CD14-positive monocyte (primary cell): ENCODE results near the gene DOHH. TPM values are rescaled to one million over a fixed set of nuclear protein-coding genes. Genes with fewer than 3 reads are reported as not detected.

Experiments used
- DNase-seq, 3 donors: peaks; one replicate each; pipeline ENCODE4 v3.0.0-alpha.2; 2011 to 2022
- H2AFZ ChIP-seq: 2 replicates; pipeline ENCODE4 v1.6.0; 2012; ENCODE audit warnings: mild to moderate bottlenecking, low read depth, low read length, inconsistent platforms; ENCODE audit not compliant: insufficient read depth, poor library complexity, severe bottlenecking
- H3K27ac ChIP-seq, 2 donors: 1 replicate in 1 of 2; 2 replicates in 1 of 2; pipeline ENCODE4 v1.5.1; 2012 to 2013; ENCODE audit warnings: low read length in 2 of 2, control low read depth in 1 of 2, inconsistent platforms in 1 of 2, low read depth in 1 of 2, mild to moderate bottlenecking in 1 of 2
- H3K27me3 ChIP-seq, 2 donors: one replicate each; pipeline versions ENCODE4 v1.6.0 to v1.6.1; 2011 to 2013; ENCODE audit warnings: low read length in 2 of 2; ENCODE audit not compliant: control insufficient read depth in 2 of 2, insufficient read depth in 2 of 2
- H3K36me3 ChIP-seq, 2 donors: replicated peaks in 1 of 2; 1 replicate in 1 of 2; 2 replicates in 1 of 2; pipeline versions ENCODE4 v1.5.1 to v1.6.1; 2012 to 2013; ENCODE audit warnings: low read length in 2 of 2, control low read depth in 1 of 2, inconsistent platforms in 1 of 2, mild to moderate bottlenecking in 1 of 2; ENCODE audit not compliant: insufficient read depth in 2 of 2, control insufficient read depth in 1 of 2
- H3K4me1 ChIP-seq, 2 donors: 1 replicate in 1 of 2; 2 replicates in 1 of 2; pipeline versions ENCODE4 v1.5.1 to v1.6.1; 2012 to 2013; ENCODE audit warnings: low read length in 2 of 2, control low read depth in 1 of 2, inconsistent platforms in 1 of 2, mild to moderate bottlenecking in 1 of 2, moderate library complexity in 1 of 2; ENCODE audit not compliant: insufficient read depth in 2 of 2, control insufficient read depth in 1 of 2
- H3K4me2 ChIP-seq: replicated peaks from 2 replicates; pipeline ENCODE3; 2012; ENCODE audit warnings: low read length, moderate library complexity, mild to moderate bottlenecking; ENCODE audit not compliant: poor library complexity, severe bottlenecking; ENCODE audit errors: extremely low read depth
- H3K4me3 ChIP-seq, 3 experiments: fragments of 200-600 bp in 1 of 3; sonication (generic) in 1 of 3; replicated peaks in 1 of 3; 1 replicate in 2 of 3; 2 replicates in 1 of 3; pipeline ENCODE4 v1.5.1; 2011 to 2013; ENCODE audit warnings: low read length in 3 of 3, mild to moderate bottlenecking in 3 of 3, control low read depth in 2 of 3, low read depth in 2 of 3, inconsistent platforms in 1 of 3, moderate library complexity in 1 of 3
- H3K79me2 ChIP-seq: 2 replicates; pipeline ENCODE4 v1.6.0; 2012; ENCODE audit warnings: mild to moderate bottlenecking, control low read depth, inconsistent platforms, low read length, moderate library complexity; ENCODE audit not compliant: insufficient read depth
- H3K9ac ChIP-seq: 2 replicates; pipeline ENCODE4 v1.6.0; 2017; ENCODE audit warnings: low read length, mild to moderate bottlenecking; ENCODE audit not compliant: insufficient read depth, poor library complexity, severe bottlenecking
- H3K9me3 ChIP-seq, 2 donors: replicated peaks in 1 of 2; 1 replicate in 1 of 2; 2 replicates in 1 of 2; pipeline versions ENCODE4 v1.5.1 to v1.6.1; 2012 to 2013; ENCODE audit warnings: low read length in 2 of 2, control low read depth in 1 of 2; ENCODE audit not compliant: control insufficient read depth in 1 of 2, insufficient read depth in 1 of 2
- H4K20me1 ChIP-seq: 2 replicates; pipeline ENCODE4 v1.6.0; 2012; ENCODE audit warnings: mild to moderate bottlenecking, low read length, control low read depth, moderate library complexity; ENCODE audit not compliant: insufficient read depth
- H3K27ac Mint-ChIP-seq, 7 donors: one replicate each; pipeline ENCODE4 v1.8.0; 2020; ENCODE audit warnings: mild to moderate bottlenecking in 7 of 7, mixed read lengths in 7 of 7, moderate library complexity in 6 of 7, inconsistent platforms in 2 of 7
- H3K27me3 Mint-ChIP-seq, 3 donors: one replicate each; pipeline ENCODE4 v1.8.0; 2021 to 2022; ENCODE audit warnings: low read depth in 3 of 3, mild to moderate bottlenecking in 3 of 3, mixed read lengths in 3 of 3, moderate library complexity in 3 of 3, inconsistent platforms in 1 of 3
- H3K36me3 Mint-ChIP-seq, 2 donors: one replicate each; pipeline ENCODE4 v1.8.0; 2020; ENCODE audit warnings: mixed read lengths in 2 of 2, inconsistent platforms in 1 of 2, mild to moderate bottlenecking in 1 of 2
- H3K4me1 Mint-ChIP-seq: one replicate; pipeline ENCODE4 v1.8.0; 2020; ENCODE audit warnings: mild to moderate bottlenecking, mixed read lengths
- H3K4me3 Mint-ChIP-seq, 2 donors: one replicate each; pipeline ENCODE4 v1.8.0; 2020; ENCODE audit warnings: mild to moderate bottlenecking in 2 of 2, mixed read lengths in 2 of 2, moderate library complexity in 1 of 2
- H3K9me3 Mint-ChIP-seq, 7 donors: one replicate each; pipeline ENCODE4 v1.8.0; 2020 to 2022; ENCODE audit warnings: mixed read lengths in 7 of 7, mild to moderate bottlenecking in 6 of 7, moderate library complexity in 6 of 7, inconsistent platforms in 2 of 7
- WGBS: methylation state at CpG from one replicate; pipeline ENCODE4 v1.1.5; 2013; ENCODE audit warnings: missing lambda C conversion rate; ENCODE audit not compliant: insufficient coverage; 5-methylcytosine and 5-hydroxymethylcytosine counted together
- intact Hi-C, 2 donors: fragments of 100-400 bp; cut with micrococcal nuclease; formaldehyde crosslinking; loops; one replicate each; pipeline versions ENCODE4 v1.15.0 to v1.15.1; 2023
- polyA plus RNA-seq, 3 donors: library from polyadenylated mRNA; depleted of rRNA in 1 of 3; unstranded in 2 of 3; stranded (reverse) in 1 of 3; fragments of 300-500 nt in 2 of 3; fragments of >200 nt in 1 of 3; fragmentation: Illumina TruSeq in 2 of 3; gene quantifications; 1 replicate in 2 of 3; 2 replicates in 1 of 3; pipeline ENCODE4 v1.2.3, GENCODE V29; 2012 to 2021
- small RNA-seq: library from RNA; depleted of rRNA; stranded (forward); fragments of <200 nt; gene quantifications from one replicate; pipeline ENCODE3, GENCODE V24; 2012; ENCODE audit warnings: low read depth; ENCODE audit not compliant: insufficient read length
- TF ChIP-seq, protein P1 (sequence below): fragments of 200-600 bp; IDR thresholded peaks from one replicate; pipeline ENCODE4 v1.8.0; 2022; ENCODE audit warnings: antibody characterized with exemption, mild to moderate bottlenecking

DOHH gene
- polyA plus RNA-seq, 3 donors = 3.7 to 4.2 (median 4.1) TPM

DNA sequence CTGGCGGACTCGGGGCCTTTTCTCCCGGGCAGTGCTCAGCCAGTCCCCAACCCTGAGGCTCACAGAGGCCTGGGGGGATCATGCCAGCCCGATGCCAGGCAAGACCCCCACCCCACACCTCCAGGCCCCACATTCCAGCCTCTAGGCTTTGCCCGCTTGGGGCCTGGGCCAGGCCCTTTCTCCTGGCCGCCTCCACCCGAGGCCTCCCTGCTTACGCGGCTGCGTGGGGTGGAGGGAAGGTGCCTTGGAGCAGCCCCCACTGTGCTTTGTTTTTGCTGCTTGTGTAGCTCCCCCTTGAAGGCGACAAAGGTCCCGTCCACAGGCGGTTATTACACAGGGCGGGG is 58.5 kb downstream of the DOHH start:
- TF ChIP-seq, protein P1, sequence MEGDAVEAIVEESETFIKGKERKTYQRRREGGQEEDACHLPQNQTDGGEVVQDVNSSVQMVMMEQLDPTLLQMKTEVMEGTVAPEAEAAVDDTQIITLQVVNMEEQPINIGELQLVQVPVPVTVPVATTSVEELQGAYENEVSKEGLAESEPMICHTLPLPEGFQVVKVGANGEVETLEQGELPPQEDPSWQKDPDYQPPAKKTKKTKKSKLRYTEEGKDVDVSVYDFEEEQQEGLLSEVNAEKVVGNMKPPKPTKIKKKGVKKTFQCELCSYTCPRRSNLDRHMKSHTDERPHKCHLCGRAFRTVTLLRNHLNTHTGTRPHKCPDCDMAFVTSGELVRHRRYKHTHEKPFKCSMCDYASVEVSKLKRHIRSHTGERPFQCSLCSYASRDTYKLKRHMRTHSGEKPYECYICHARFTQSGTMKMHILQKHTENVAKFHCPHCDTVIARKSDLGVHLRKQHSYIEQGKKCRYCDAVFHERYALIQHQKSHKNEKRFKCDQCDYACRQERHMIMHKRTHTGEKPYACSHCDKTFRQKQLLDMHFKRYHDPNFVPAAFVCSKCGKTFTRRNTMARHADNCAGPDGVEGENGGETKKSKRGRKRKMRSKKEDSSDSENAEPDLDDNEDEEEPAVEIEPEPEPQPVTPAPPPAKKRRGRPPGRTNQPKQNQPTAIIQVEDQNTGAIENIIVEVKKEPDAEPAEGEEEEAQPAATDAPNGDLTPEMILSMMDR = no peak
- H3K79me2 ChIP-seq = peaks cover 52% of the 10 kb centered on the region
- H3K27me3 Mint-ChIP-seq = no peaks in the 10 kb centered on the region
- no peaks in the 10 kb centered on the region for H3K9me3 ChIP-seq
- intact Hi-C loops = no loop called here
- no peak overlapping the region for H2AFZ ChIP-seq
- no peak overlapping the region for H3K4me2 ChIP-seq
- no peaks in the 10 kb centered on the region for H3K9me3 Mint-ChIP-seq
- WGBS = 90% methylated on average over 7 of the region's 14 CpGs
- H4K20me1 ChIP-seq = peaks cover 66% of the 10 kb centered on the region
- peaks cover 30 to 72% of the 10 kb centered on the region in 2 donors for H3K36me3 Mint-ChIP-seq
- DNase-seq = no peak
- no peaks in the 10 kb centered on the region for H3K27me3 ChIP-seq
- no peak overlapping the region for H3K4me3 ChIP-seq
- H3K27ac ChIP-seq = no peak overlapping the region
- H3K9ac ChIP-seq = no peak overlapping the region
- no peak overlapping the region for H3K27ac Mint-ChIP-seq
- H3K4me1 ChIP-seq = no peaks in the 10 kb centered on the region
- H3K4me1 Mint-ChIP-seq = peaks cover 3% of the 10 kb centered on the region
- no peak overlapping the region for H3K4me3 Mint-ChIP-seq
- peaks cover 63 to 79% of the 10 kb centered on the region in 2 donors for H3K36me3 ChIP-seq

DNA sequence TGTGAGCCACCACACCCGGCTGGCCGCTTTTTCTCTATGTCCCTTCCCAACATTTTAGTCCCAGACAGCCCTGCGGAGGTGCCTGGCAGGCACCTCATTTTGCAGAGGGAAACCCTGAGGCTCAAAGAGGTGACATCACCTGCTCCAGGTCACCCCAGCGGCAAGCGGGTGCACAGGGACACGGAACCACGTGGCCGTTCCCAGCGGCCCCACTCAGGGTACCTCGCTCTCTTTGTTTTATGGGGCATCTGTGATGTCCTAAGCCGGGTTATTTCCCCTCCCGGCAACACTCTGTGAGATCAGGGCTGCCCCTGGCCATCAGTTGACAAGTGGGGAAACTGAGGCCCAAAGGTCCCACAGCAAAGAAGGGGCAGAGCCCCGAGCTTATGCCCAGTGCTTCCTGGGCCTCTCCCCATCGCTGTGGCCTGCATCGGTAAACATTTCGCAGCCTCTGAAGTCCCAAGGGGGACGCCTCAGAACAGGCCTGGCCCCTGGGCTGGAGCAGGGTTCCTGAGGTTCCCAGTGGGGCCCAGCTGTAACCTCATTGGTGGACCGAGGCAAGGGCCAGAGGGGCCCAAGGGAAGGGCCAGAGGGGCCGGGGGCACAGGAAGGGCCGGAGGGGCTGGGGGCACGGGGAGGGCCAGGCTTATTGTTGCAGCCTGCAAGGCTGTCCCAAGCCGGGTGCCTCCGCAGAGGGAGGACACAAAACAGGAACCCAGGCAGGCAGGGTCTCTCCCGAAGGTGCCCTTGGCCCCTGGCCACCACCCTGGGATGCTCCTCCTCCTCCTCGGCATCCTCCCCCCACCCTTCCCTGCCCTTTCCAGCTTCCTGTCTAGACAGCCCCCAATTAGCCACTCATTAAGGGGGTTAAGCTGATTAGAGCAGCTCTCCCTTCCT is 59.1 kb downstream of the DOHH start:
- Mint-ChIP-seq H3K9me3 (no peaks in the 10 kb centered on the region), H3K4me3 (no peak overlapping the region), H3K27me3 (no peaks in the 10 kb centered on the region), H3K4me1 (peaks cover 3% of the 10 kb centered on the region), H3K27ac (peak overlapping the region in 2 of 7 donors; percentile 25 to 54), H3K36me3 (peaks cover 33 to 74% of the 10 kb centered on the region in 2 donors)
- Histone ChIP-seq H3K4me1 (no peaks in the 10 kb centered on the region), H3K4me2 (no peak overlapping the region), H4K20me1 (peaks cover 65% of the 10 kb centered on the region), H2AFZ (no peak overlapping the region), H3K27me3 (no peaks in the 10 kb centered on the region), H3K4me3 (no peak overlapping the region), H3K79me2 (peaks cover 55% of the 10 kb centered on the region), H3K9ac (no peak overlapping the region), H3K36me3 (peaks cover 64 to 81% of the 10 kb centered on the region in 2 donors), H3K9me3 (no peaks in the 10 kb centered on the region), H3K27ac (no peak overlapping the region)
- TF ChIP-seq, protein P1 = no peak
- DNase-seq = no peak
- intact Hi-C loops = no loop called here
- WGBS = 96% methylated on average over 22 of the region's 25 CpGs

Small RNA genes within 50 kb of the gene (small RNA-seq; reads per million reads assigned to genes)
- not detected for gene RF00212

Other genes with a start within 250 kb of the DOHH start
- gene NFIC, start 134.1 kb downstream of the DOHH start, polyA plus RNA-seq = 10 to 100 TPM in 2 of 3 donors, 1 to 10 TPM in 1; 7.0 to 13.8 (median 11.5) TPM
- under 1 TPM in 1 of 3 donors, not detected in 2; 0.30 TPM for gene SMIM24, start 20.1 kb downstream of the DOHH start, polyA plus RNA-seq
- gene SMIM44, start 17.2 kb downstream of the DOHH start, polyA plus RNA-seq = not detected
- gene FZR1, start 5.6 kb upstream of the DOHH start, polyA plus RNA-seq = 10 to 100 TPM in 1 of 3 donors, 1 to 10 TPM in 2; 7.7 to 44.6 (median 9.4) TPM
- 1 to 10 TPM in 1 of 3 donors, not detected in 2; 1.8 TPM for gene TEKTIP1, start 38.5 kb upstream of the DOHH start, polyA plus RNA-seq
- 100 to 1,000 TPM in 1 of 3 donors, 10 to 100 TPM in 2; 47.9 to 150 (median 55.5) TPM for gene MFSD12, start 56.9 kb upstream of the DOHH start, polyA plus RNA-seq
- gene HMG20B, start 72.3 kb upstream of the DOHH start, polyA plus RNA-seq = 10 to 100 TPM; 52.4 to 58.8 (median 56.5) TPM
- gene GIPC3, start 84.8 kb upstream of the DOHH start, polyA plus RNA-seq = under 1 TPM in 1 of 3 donors, not detected in 2; 0.03 TPM
- under 1 TPM in 1 of 3 donors, not detected in 2; 0.05 TPM for gene TBXA2R, start 106.2 kb upstream of the DOHH start, polyA plus RNA-seq
- 10 to 100 TPM in 1 of 3 donors, 1 to 10 TPM in 2; 2.5 to 19.4 (median 3.0) TPM for gene CACTIN, start 126.1 kb upstream of the DOHH start, polyA plus RNA-seq
- gene PIP5K1C, start 199.8 kb upstream of the DOHH start, polyA plus RNA-seq = 10 to 100 TPM in 2 of 3 donors, 1 to 10 TPM in 1; 6.5 to 19.5 (median 10.1) TPM
- gene TJP3, start 207.7 kb upstream of the DOHH start, polyA plus RNA-seq = under 1 TPM in 1 of 3 donors, not detected in 2; 0.01 TPM